Muscle layer of duodenum (tissue), 2 donors: ENCODE data around the gene FKBP5.
A peak's percentile ranks its signal among the peaks of the same experiment; 100 is the strongest.

Source experiments
- H3K27ac ChIP-seq: one replicate; pipeline ENCODE4 v1.7.0; 2013; ENCODE audit warnings: mild to moderate bottlenecking, low read length
- H3K27me3 ChIP-seq: one replicate; pipeline ENCODE4 v1.7.0; 2013; ENCODE audit warnings: low read depth, mild to moderate bottlenecking, control low read depth, low read length
- H3K36me3 ChIP-seq, 2 donors: one replicate each; pipeline ENCODE4 v1.7.0; 2013; ENCODE audit warnings: low read length in 2 of 2, control low read depth in 1 of 2, mild to moderate bottlenecking in 1 of 2; ENCODE audit not compliant: insufficient read depth in 2 of 2, control insufficient read depth in 1 of 2
- H3K4me1 ChIP-seq, 2 donors: one replicate each; pipeline ENCODE4 v1.7.0; 2013; ENCODE audit warnings: low read length in 2 of 2, mild to moderate bottlenecking in 2 of 2, control low read depth in 1 of 2, moderate library complexity in 1 of 2; ENCODE audit not compliant: insufficient read depth in 2 of 2, control insufficient read depth in 1 of 2
- H3K4me3 ChIP-seq, 2 donors: one replicate each; pipeline ENCODE4 v1.7.0; 2013; ENCODE audit warnings: low read length in 2 of 2, low read depth in 1 of 2, mild to moderate bottlenecking in 1 of 2
- H3K9me3 ChIP-seq, 2 donors: one replicate each; pipeline ENCODE4 v1.7.0; 2013; ENCODE audit warnings: low read length in 2 of 2, control low read depth in 1 of 2, mild to moderate bottlenecking in 1 of 2; ENCODE audit not compliant: control insufficient read depth in 1 of 2
- donor health status: healthy.

FKBP5 gene

DNA sequence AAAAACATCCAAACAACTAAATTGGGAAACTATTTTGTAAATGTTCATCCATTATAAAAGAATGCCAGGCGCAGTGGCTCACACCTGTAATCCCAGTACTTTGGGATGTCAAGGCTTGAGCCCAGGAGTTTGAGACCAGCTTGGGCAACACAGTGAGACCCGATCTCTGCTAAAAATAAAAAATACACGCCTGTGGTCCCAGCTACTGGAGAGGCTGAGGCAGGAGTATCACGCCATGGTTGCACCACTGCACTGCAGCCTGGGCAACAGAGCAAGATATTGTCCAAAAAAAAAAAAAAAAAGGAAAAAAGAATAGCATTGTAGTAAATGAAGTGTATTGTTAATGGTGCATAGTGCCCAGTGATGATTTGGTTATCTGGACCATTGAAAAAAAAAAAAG lies 38.7 kb downstream of the FKBP5 start:
- no peak overlapping the region for H3K27ac ChIP-seq

DNA sequence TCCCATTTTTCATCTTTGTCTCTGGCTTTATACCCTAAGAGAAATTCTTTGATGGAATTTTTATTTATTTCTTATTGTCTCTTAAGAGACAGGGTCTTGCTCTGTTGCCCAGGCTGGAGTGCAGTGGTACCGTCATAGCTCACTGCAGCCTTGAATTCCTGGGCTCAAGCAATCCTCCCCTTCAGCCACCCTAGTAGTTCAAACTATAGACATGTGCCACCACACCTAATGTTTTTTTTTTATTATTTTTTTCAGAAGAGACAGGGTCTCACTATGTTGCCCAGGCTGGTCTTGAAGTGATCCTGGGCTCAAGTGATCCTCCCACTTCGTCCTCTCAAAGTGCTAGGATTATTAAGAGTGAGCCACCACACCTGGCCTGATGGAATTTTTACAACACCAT lies 40.5 kb downstream of the FKBP5 start:
- Histone ChIP-seq H3K4me1 (peaks cover 0 to 7% of the 10 kb centered on the region in 2 donors), H3K4me3 (no peak overlapping the region), H3K27ac (no peak overlapping the region), H3K9me3 (no peaks in the 10 kb centered on the region), H3K27me3 (no peaks in the 10 kb centered on the region), H3K36me3 (peaks cover 0 to 4% of the 10 kb centered on the region in 2 donors)

More for the DNA sequence above, 38.7 kb downstream of the FKBP5 start:
- peaks cover 0 to 4% of the 10 kb centered on the region in 2 donors for H3K36me3 ChIP-seq
- no peak overlapping the region for H3K4me3 ChIP-seq
- no peaks in the 10 kb centered on the region for H3K27me3 ChIP-seq
- H3K4me1 ChIP-seq = peaks cover 0 to 11% of the 10 kb centered on the region in 2 donors
- no peaks in the 10 kb centered on the region for H3K9me3 ChIP-seq

DNA sequence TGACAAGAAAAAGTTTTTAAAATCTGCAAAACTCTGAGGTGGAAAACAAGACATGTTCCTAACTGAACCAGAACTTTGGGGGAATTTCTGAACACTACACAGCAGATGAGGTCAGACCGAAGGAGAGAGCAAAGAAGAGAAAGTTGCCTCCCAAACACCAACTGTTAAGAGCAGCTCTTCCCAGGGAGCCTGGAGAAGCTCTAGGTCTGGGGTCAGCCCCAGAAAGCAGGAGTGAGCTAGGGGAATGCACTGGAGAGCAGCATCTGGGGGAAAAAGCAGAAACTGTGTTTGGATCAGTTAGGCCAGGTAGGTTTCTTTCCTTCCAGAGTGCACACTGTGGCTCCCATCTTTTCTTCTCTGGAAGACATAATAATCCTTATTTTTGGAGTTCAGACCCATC lies 41.3 kb downstream of the FKBP5 start:
- Histone ChIP-seq H3K36me3 (peaks cover 1 to 7% of the 10 kb centered on the region in 2 donors), H3K9me3 (no peaks in the 10 kb centered on the region), H3K27ac (no peak overlapping the region), H3K4me1 (peaks cover 0 to 7% of the 10 kb centered on the region in 2 donors), H3K27me3 (no peaks in the 10 kb centered on the region), H3K4me3 (no peak overlapping the region)

DNA sequence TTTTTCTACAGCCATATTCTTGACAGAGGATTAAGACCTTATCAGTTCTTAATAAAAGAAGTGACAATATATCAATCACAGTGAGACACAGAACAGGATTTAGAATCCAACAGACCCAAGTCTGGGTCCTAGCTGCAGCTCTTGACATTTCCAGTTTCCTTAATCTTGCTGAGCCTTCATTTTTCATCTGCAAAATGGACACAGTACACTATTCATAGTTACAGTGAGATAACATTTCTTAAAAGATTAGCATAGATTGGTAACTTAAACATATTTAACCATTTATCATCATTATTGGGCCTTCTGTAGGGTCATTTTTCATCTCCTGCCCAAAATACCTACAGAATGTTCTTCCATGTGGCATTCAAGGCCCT lies 45.6 kb downstream of the FKBP5 start:
- Histone ChIP-seq H3K27me3 (no peaks in the 10 kb centered on the region), H3K4me1 (peaks cover 0 to 7% of the 10 kb centered on the region in 2 donors), H3K27ac (no peak overlapping the region), H3K9me3 (no peaks in the 10 kb centered on the region), H3K4me3 (no peak overlapping the region), H3K36me3 (peaks cover 19 to 21% of the 10 kb centered on the region in 2 donors)

DNA sequence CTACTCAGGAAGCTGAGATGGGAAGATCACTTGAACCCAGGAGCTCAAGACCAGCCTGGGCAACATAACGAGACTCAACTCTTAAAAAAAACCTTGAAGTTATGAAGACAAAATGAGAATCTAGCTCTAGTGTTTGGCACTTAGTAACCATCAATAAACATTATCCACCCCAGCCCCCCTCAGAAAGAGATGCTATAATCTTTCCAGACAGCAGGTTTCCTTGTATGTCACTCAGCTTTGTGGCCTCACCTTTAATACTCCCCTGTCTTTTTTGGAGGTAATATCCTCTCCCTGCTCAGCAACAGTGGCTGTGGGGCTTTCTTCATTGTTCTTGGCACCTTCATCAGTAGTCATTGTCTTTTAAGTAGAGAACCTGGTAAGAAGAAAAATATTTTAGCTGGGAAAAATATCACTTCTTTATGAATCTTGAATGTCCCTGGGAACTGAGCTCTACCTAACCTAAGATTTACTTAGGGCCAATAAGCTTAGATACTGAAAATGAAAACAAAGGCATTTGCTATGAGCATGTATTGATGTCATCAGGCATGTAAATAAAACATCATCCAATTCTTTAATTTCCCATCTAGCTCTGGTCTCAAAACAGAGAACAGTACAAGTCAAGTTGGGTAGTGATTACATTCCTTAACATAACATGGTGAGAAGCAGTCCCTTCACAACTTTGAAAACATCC lies 46.1 kb downstream of the FKBP5 start:
- Histone ChIP-seq H3K27me3 (no peaks in the 10 kb centered on the region), H3K27ac (no peak overlapping the region), H3K4me3 (no peak overlapping the region), H3K4me1 (peaks cover 0 to 6% of the 10 kb centered on the region in 2 donors), H3K9me3 (no peaks in the 10 kb centered on the region), H3K36me3 (peaks cover 19 to 21% of the 10 kb centered on the region in 2 donors)

DNA sequence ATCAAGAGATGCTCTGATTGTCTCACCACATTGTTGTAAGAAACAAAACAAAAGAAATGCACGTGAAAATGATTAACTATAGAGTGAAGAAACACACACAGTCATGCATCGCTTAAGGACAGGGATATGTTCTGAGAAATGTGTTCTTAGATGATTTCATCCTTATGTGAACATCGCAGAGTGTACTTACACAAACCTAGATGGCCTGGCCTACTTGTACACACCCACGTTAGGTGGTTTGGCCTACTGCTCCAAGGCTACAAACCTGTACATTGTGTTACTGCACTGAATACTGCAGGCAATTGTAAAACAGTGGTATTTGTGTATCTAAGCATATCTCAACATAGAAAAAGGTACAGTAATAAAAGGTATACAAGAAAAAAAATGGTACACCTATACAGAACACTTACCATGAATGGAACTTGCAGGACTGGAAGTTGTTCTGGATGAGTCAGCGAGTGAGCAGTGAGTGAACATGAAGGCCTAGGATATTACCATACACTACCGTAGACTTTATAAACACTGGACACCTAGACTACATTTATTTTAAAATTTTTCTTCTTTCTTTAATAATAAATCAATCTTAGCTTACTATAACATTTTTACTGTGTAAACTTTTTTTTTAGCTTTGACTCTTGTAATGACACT lies 48.6 kb downstream of the FKBP5 start:
- Histone ChIP-seq H3K27me3 (no peaks in the 10 kb centered on the region), H3K9me3 (no peaks in the 10 kb centered on the region), H3K36me3 (peaks cover 29 to 38% of the 10 kb centered on the region in 2 donors), H3K4me1 (no peaks in the 10 kb centered on the region), H3K4me3 (no peak overlapping the region), H3K27ac (no peak overlapping the region)

DNA sequence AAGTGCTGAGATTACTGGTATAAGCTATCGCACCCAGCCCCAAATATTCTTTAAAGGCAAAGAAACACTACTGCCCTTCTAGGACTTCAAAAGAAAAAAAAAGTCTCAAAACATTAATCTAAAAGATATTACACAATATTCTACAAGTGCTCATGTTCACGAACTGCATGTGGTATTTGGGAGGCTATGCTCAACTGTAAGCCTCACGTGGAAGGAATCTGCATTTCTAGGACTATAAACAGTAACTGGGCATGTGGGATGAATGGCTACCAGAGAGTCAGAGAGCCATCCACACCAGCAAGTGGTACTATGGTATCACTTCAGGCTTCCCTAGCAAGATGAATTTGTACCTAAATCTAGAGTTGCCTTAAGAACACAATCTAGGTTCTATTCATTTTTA lies 50.0 kb downstream of the FKBP5 start:
- Histone ChIP-seq H3K27ac (no peak overlapping the region), H3K4me1 (peaks cover 0 to 7% of the 10 kb centered on the region in 2 donors), H3K27me3 (no peaks in the 10 kb centered on the region), H3K4me3 (no peak overlapping the region), H3K36me3 (peaks cover 29 to 42% of the 10 kb centered on the region in 2 donors), H3K9me3 (no peaks in the 10 kb centered on the region)

DNA sequence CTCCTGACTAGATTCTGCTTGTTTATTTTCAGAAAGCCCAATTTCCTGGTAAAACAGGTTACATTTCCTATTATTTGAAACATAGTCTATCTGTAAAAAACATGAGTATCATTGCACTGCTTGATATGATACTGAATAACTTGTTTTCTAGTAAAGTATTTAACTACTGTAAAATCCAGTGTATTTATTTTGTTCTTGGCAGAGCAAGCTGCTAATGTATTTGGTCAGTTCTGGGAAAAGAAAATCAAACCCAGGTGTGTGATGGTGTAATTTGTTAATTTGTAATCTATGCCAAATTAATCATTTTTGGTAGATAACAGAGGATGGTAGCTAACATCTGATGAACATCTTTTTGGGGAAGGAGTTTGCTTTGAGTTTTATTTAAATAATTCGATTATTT lies 50.8 kb downstream of the FKBP5 start:
- Histone ChIP-seq H3K9me3 (no peaks in the 10 kb centered on the region), H3K4me1 (peaks cover 0 to 7% of the 10 kb centered on the region in 2 donors), H3K27me3 (no peaks in the 10 kb centered on the region), H3K27ac (no peak overlapping the region), H3K4me3 (no peak overlapping the region), H3K36me3 (peaks cover 29 to 42% of the 10 kb centered on the region in 2 donors)

DNA sequence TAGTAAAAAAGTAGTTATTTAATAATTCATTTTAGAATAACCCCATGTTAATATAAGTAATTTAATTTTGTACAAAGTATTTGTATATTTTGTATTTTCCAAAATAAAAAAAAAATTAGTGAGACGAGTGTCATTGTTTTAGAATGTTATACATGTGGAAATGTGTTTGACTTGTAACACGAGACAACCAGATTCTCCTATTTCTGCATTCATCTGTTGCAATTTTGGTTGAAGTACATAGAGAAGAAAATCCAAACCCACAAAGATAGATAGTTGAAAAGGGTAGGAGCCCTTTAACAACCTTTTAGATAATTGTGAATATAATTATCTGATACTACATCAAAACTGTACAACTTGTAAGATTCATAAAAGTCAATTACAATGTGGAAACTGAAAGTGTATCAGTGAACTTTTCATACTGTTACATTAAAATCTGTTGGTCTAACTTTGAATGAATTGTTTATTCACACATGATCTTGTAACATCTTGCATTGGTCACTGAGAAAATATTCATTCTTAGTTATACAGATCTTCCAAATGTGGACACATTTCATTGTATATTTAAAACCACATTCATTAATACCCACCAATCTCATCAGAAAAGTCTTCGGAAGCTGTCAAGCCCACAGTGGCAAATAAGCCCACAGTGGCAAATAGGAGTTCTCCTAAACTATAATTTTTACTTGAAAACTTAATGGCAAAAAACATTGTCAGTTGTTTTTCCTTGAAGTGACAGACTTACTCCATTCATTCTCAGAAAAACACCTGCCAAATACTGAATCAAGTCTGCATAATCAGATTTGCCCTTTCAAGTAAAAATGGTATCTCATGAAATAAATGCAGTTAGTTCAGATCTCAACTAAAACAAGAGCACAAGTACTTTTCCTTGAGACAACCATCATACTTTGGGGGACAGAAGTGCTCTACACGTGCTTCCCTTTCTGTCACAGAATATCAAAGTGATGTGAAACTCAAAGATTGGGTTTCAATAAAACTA lies 52.8 kb downstream of the FKBP5 start:
- Histone ChIP-seq H3K27me3 (no peaks in the 10 kb centered on the region), H3K9me3 (no peaks in the 10 kb centered on the region), H3K27ac (no peak overlapping the region), H3K36me3 (peaks cover 28 to 30% of the 10 kb centered on the region in 2 donors), H3K4me3 (no peak overlapping the region), H3K4me1 (peaks cover 0 to 7% of the 10 kb centered on the region in 2 donors)

DNA sequence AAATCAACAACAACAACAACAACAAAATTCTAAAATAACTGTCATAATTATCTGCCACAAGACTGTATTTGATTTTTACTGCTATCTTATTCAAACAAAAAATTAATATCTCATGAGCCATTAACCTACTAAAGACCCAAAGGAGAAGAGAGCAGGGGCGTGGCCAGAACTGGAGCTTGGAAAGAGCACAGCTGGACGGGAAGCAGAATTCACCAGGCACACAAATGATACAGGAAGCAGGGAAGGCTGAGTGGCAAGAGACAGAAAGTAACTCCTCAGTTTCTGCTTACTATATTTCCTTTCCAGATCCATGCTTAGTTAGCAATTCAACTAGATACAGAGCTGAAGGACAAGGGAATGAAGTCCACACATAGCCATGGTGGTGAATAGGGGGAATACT lies 54.4 kb downstream of the FKBP5 start:
- Histone ChIP-seq H3K27me3 (no peaks in the 10 kb centered on the region), H3K36me3 (peaks cover 20 to 32% of the 10 kb centered on the region in 2 donors), H3K4me1 (peaks cover 0 to 7% of the 10 kb centered on the region in 2 donors), H3K27ac (peak overlapping the region; percentile 2), H3K9me3 (no peaks in the 10 kb centered on the region), H3K4me3 (no peak overlapping the region)

DNA sequence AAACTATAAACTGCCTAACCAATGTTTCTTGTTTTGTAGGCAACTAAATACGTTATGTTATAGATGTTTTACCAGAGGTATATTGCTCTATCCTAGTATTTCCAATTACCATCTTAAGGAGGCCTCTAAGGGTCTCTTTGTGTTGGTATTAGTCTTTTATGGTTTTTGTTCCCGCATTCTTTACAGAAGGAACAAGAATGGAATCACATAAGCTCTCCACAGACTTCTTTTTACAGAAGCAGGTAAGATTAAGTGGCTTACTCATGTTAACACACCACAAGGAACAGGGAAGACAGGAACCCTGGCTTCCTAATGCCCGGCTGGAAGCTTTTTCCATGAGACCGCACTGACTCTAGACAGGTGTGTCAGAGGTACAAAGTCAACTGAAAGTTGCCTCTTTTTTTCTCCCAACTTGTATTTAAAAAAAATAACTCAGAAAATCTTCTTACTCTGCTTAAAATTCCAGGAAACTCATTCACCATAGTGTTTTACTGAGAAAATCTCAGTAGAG lies 55.1 kb downstream of the FKBP5 start:
- H3K4me1 ChIP-seq = peaks cover 0 to 7% of the 10 kb centered on the region in 2 donors
- H3K27me3 ChIP-seq = no peaks in the 10 kb centered on the region
- no peak overlapping the region for H3K27ac ChIP-seq
- no peaks in the 10 kb centered on the region for H3K9me3 ChIP-seq
- H3K4me3 ChIP-seq = no peak overlapping the region
- H3K36me3 ChIP-seq = peaks cover 18 to 36% of the 10 kb centered on the region in 2 donors
